Testis (tissue), 2 donors: Measurements from ENCODE around the gene ARHGAP1.

Experiments
- CTCF ChIP-seq, 3 experiments: fragments of 450-650 bp in 2 of 3; fragments of 200-600 bp in 1 of 3; sonication (generic) in 1 of 3; IDR thresholded peaks; one replicate each; pipeline ENCODE4 v1.5.1; 2016 to 2019; ENCODE audit warnings: antibody characterized with exemption in 3 of 3, mild to moderate bottlenecking in 2 of 3, moderate library complexity in 1 of 3
- POLR2A ChIP-seq: fragments of 450-650 bp; IDR thresholded peaks from one replicate; pipeline ENCODE4 v1.6.1; 2017; ENCODE audit warnings: antibody characterized with exemption, mild to moderate bottlenecking, moderate library complexity

GRCh38 chr11:46728659-46729040 is 28.2 kb upstream of the ARHGAP1 start:
- no peak for TF ChIP-seq CTCF (IDR thresholded peaks at IDR 0.05)
- no peak for TF ChIP-seq POLR2A
